Islet precursor cell (in vitro differentiated cells): ENCODE data around the gene RNH1.
A peak's percentile ranks its signal among the peaks of the same experiment; 100 is the strongest.

Experiments used
- DNase-seq: peaks from one replicate; pipeline ENCODE4 v3.0.0-alpha.2; 2018

The RNH1 gene

DNA sequence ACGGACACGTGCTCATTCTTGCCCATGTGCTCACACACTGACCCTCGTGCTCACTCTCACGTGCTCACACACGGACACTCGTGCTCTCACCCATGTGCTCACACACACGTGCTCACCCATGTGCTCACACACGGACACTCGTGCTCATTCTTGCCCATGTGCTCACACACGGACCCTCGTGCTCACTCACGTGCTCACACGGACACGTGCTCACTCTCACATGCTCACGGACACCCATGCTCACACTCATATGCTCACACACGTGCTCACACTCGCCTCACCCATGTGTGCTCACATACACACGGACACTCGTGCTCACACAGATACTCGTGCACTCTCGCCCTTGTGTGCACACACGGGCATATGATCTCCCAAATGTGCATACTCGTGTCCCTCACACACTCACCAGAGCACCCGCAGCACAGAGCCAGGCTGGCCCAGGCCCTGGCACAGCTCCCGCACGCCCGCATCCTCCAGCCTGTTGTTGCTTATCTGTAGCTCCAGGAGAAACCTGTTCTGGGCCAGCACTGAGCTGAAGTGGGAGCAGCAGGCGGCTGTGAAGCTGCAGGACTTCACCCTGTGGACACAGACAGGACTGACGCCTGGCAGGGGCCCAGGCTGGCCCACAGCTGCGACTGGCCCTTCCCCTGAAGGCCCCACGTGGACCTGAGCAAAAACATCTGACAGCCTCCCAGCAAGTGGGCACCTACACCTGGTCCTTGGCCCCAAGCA, 9.3 kb downstream of the RNH1 start:
- DNase-seq, result no peak

DNA sequence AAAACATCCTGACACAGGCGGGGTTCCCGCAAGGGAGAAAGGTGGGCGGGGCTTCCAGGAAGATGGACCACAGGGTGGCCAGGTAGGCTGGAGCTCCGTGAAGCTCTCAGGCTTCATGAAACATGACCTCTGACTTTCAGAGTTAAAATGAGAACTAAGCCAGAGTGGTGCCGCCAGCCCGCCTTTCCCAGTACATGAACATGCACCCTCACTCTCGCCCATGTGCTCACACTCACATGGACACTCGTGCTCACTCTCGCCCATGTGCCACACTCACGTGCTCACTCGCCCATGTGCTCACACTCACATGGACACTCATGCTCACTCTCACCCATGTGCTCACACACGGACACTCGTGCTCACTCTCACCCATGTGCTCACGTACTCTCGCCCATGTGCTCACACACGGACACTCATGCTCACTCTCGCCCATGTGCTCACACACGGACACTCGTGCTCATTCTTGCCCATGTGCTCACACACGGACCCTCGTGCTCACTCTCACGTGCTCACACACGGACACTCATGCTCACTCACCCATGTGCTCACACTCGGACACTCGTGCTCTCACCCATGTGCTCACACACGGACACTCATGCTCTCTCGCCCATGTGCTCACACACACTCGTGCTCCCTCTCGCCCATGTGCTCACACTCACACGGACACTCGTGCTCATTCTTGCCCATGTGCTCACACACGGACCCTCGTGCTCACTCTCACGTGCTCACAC, 10.0 kb downstream of the RNH1 start:
- DNase-seq, result no peak

DNA sequence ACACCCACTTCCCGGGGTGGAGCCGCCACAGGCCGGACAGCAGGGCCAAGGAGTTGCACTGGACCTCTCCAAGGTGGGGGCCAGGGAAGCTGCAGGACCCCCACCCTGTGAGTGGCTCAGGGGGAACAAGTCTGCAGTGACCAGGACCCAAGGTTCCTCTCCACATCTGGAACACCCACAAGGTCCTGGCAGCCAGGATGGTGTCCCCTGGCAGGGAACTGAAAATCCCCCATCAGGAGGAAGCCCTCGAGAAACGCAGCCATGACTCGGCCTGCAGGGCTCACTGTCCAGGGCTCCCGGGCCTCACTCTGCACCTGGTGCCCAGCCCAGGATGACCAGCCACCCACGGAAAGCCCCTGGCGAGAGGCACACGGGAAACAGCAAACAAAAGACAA, 11.5 kb downstream of the RNH1 start:
- DNase-seq, result no peak

DNA sequence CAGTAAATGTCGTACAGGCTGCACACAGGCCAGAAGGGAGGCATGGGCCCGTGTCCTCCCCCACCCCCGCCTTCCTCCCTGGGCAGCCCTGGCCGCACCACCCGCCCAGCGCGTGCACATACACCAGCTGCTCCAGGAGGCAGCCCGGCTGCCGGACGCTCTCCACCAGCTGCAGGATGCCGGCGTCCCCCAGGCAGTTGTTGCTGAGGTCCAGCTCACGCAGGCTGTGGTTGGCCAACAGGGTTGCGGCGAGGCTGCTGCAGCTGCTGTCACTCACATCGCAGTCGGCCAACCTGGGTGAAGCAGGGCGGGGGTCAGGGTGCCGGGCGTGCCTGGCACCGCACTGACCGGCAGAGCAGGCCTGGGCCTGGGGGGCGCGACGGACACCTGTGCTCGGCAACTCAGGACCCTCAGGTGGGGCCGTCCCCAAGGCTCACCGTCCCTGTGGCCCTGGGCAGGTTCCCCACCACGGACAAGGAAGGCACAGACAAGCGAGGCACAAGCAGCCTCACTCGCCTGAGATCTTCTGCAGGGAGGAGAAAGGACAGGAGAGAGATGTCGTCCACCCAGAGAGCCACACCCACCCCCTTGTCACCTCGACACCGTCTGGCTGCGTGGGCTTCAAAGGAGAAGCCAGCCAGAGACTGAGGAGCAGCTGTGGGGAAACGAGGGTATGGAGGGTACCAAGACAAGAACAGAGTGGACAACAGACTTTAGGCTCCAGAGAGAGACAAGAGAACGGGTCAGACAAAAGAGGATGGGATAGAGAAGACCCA, 12.1 kb downstream of the RNH1 start:
- no peak for DNase-seq

DNA sequence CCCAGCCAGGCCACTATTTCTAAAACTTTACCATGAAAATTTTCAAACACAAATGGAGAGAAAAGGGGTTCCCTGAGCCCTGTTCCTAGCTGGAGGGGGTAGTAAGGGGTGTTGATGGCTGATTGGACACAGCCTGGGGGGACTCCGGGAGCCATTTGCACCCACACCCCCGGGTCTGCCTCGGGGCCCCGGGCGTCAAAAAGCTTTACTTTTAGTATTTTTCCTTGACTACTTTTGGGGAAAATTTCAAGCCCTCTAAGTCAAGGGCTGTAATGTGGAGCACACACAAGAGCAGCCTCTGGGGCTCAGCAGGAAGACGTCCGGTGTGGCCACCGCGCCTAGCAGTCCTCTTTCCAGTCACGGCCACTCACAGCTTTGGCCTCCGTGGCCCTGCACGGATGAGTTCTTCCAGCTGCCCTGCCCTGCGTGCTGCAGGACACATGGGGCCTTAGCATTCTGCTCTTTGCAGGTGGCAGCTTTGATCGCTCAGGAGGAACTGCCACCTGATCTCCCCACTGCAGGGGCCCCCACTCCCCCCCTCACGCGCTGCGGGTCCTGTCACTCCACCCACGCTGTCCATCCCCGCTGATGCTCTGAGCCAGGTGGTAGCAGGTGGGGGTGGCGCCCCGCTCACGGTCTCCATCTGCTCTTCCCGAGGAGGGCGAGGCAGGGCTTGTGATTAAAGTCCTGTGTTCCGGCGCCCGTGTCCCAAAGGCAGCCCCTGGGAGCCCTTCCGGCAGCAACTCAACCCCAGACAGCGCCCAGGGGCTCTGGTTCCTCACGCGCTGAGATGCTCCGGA, 14.4 kb downstream of the RNH1 start:
- DNase-seq, result no peak

DNA sequence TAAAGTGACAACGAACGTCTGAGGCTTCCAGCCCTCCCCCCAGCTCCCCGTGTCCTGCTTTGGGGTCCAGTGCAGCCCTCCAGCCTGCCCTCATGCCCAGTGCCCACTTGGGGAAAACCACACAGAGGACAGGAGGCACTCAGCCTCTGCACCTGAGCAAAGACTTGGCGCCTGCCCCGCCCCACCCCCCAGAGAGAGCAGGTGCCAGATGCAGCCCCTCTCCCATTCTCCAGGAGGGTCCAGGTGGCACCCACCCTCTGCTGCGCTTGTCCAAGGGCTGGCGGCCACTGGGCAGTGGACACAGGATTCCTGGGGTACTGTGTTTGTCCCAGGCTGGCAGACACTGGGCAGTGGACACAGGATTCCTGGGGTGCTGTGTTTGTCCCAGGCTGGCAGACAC, 15.7 kb downstream of the RNH1 start:
- DNase-seq, result no peak

DNA sequence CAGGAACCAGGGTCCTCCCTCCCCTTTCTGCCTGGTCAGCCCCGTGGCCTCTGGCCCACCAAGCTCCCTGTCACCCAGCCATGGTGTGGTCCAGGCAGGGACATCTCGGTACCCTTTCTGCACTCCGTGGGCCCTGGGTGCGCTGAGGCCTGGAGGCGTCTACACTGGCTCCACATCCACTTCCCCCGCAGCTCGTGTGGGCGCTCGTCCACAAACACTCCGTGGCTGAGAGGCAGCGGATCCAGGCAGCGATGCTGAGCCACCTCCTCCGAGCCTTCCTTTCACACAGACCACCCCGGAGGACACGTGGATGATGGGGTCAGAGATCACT, 16.1 kb downstream of the RNH1 start:
- no peak for DNase-seq

DNA sequence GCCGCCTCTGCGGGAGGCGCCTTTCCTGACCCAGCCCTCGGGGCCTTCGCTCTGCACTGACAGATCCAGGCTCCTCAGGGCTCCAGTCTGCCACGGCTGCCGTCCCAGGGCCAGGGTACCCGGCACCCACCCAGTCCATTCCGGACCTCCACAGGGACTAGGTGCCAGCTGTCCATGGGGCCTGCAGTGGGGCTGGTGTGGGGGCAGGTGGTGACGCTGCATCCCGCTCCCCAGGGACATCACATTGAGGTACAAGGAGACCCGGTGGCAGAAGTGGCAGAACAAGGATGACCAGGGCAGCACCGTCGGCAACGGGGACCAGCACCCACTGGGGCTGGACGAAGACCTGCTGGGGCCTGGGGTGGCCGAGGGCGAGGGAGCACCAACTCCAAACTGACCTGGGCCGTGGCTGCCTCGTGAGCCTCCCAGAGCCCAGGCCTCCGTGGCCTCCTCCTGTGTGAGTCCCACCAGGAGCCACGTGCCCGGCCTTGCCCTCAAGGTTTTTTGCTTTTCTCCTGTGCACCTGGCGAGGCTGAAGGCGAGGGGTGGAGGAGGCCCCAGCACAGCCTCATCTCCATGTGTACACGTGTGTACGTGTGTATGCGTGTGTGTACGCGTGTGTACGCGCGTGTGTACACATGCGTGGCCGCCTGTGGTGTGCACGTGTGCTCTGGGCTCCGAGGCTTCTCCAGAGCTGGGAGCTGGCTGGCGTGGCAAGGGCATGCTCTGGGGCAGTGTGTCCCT, 16.7 kb downstream of the RNH1 start:
- peak; percentile 46 for DNase-seq

DNA sequence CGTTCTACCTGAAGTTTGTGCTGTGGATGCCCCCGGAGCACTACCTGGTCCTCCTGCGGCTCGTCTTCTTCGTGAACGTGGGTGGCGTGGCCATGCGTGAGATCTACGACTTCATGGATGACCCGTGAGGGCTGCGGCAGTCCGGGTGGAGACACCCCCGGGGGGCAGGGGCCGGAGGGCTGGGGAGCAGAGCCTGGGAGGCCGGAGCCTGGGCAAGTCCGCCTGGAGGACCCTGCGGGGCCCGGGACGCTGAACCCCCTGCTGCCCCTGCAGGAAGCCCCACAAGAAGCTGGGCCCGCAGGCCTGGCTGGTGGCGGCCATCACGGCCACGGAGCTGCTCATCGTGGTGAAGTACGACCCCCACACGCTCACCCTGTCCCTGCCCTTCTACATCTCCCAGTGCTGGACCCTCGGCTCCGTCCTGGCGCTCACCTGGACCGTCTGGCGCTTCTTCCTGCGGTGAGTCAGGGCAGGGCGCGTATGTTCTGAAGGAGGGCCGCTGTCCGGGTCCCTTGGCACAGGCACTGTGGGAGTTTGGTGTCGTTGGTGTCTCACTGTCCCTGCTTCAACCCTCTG, 17.3 kb downstream of the RNH1 start:
- DNase-seq, result no peak

DNA sequence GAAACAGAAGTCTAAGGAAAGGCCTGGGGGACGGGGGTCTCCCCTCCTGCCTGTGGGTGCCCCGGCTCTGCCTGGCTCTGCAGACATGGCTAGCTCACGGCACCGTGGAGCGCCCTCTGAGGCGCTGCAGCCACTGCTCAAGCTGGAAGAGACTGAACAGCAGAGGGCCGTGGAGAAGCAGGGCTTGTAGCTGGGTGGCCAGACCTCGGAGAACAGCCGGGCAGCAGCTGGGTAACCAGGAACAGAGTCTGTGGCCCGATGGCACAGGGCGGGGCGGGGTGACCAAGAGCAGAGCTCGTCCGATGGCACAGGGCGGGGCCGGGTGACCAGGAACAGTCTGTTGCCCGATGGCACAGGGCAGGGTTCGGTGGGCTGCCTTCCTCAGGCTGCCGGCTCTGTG, 18.1 kb downstream of the RNH1 start:
- DNase-seq, result peak; percentile 43

DNA sequence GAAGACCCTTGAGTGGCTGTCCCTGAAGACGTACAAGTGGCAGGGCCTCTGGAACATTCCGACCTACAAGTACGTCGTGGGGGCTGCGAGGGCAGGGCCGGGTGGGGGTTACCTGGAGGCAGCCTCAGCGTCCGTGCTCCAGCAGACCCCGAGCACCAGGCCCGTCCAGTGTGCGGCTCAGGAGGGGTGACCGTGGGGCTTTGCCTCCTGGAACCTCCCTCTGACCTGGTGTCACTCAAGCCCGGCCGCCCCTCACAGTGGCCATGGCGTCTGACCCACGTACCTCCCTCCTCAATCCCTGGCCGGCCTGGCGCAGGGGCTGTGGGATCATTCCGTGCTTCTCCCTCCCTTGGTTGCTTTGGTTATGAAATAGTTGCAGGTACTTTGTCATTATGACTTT, 18.5 kb downstream of the RNH1 start:
- DNase-seq, result no peak

DNA sequence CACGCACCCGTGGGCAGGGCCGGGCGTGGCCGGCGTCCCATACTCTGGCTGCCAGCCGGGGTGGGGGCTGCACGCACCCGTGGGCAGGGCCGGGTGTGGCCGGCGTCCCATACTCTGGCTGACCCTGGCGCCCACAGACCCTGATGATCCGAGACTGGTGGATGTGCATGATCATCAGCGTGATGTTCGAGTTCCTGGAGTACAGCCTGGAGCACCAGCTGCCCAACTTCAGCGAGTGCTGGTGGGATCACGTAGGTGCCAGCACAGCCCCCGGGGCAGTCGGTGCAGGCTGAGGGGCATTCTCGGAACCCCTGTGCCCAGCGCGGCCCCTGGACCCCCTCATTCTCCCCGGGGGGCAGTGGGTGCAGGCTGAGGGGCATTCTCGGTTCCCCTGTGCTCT, 19.0 kb downstream of the RNH1 start:
- DNase-seq, result no peak

DNA sequence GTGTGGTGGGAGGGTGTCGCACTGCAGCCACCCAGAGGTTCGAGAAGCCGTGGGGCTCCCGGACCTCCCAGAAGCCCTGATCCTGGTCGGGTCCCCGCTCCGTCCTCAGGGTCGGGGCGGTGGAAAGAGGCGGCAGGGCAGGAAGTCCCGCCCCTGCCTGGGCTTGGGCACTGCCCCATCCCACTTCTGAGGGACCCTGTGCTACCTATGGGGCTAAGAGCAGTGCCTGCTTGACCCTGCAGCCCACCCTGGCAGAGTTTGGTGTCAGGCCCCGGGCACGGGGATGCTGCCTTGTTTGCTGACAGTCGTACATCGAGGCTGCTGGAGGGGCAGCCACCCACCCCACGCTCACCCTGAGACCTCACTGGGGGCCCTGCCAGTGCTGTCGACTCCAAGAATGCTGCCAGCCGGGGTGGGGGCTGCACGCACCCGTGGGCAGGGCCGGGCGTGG, 19.4 kb downstream of the RNH1 start:
- DNase-seq, result no peak

DNA sequence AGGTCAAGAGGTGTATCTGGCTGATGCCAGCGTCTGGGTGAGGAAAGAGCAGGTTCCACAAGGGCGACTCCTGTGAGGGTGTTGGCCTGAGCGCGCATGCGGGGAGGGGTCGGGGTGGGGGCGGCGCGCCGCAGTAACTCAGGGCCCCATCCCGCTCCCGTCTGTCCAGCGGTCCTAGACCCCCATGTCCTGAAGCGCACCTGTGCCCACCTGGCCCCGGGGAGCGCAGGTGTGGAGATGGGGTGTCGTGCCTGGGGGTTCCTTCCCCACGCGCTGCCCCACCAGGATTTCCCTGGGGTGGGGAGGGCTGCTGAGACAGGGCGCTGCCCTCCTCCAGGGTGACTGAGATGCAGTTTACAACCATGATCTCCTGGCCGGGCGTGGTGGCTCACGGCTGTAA, 20.9 kb downstream of the RNH1 start:
- DNase-seq, result no peak

DNA sequence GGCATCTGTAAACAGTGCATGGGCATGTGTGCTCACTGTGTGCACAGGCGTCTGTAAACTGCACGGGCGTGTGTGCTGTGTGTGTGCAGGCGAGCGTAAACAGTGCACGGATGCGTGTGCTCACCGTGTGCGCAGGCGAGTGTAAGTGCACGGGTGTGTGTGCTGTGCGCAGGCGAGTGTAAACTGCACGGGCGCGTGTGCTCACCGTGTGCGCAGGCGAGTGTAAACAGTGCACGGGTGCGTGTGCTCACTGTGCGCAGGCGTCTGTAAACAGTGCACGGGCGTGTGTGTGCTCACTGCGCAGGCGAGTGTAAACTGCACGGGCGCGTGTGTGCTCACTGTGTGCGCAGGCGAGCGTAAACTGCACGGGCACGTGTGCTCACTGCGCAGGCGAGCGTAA, 22.4 kb downstream of the RNH1 start:
- no peak for DNase-seq

DNA sequence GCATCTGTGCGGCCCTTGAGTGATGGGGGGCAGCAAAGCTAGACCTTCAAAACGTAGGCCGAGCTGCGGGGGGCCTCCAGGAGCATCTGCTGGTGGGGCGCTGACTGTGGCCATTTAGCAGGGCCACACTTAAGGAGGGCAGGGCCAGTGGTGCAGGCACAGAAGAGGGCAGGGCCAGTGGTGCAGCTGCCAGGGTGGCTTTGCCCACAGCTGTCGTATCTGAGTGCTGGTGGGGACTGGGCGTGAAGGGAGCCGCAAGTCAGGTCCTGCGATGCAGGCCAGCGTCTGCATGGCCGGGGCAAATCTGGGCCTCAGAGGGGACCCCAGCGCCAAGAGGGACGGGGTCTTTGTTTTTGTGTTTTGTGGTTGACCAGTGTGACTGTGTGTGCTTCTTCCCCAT, 27.7 kb downstream of the RNH1 start:
- DNase-seq, result no peak

DNA sequence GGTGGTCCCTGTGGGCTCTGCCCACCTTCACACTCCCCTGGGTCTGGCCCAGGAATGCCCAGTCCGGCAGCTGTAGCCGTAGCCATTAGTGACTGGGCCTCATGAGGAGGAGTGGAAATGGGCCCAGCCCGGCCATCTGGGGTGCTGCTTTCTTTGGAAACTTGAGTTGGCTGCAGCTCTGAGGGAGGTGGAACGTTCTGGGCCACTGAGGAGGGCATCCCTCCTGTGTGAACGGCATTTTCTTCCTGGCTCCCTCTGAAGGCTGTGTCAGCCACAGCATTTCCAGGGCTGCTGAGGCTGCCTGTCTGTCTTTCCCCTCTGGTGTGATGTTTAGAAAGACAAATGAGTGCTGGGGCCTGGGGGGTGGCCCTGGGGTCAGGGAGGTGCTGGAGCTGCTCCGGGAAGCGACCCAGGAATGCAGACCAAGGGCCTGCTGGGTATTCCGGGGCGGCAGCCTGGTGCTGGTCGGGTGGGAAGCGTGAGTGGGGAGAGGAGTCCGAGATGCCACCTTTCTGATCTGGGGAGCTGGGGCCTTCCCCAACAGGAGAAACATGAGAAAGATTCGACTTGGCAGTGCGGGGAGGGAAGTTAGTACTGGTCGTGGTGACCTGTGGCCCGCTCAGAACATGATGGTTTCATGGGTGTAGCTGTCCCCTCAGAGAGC, 29.9 kb downstream of the RNH1 start:
- DNase-seq, result no peak

DNA sequence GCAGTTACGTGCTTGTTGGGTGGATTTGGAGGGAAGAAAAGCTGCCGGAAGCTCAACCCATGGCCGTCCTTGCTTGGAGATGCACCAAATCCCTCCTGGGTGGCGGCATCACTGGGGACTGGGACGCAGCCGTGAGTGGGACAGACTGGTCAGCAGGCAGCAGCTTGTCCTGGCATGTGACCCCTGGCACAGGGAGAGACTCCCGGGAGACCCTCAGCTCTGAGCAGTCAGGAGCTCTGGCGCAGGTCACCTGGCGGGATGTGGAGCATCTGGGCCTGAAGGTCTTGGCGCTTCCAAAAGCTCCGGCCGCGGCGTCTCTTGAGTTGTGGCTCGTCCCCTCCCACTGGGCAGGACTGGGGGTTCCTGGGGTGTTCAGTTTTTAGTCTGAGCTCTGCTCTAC, 30.6 kb downstream of the RNH1 start:
- DNase-seq, result no peak

DNA sequence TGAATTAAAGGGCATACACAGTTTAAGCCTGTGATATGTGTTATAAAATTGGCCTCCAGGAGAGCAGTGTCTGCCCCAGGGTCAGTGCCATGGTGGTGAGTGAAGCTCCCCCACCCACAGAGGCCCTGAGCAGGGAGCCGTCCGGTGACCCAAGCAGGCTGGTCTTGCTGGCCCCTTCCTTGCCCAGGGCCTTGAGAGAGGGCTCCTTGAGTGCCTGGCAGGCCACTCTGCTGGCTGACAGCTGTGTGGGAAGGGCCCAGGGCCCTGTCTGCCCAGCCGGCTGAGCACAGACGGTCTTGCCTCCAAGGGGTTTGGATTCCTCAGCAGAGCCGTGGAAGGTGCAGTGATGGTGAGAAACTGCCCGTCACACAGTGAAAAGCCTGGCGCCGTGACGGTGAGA, 31.1 kb downstream of the RNH1 start:
- no peak for DNase-seq

DNA sequence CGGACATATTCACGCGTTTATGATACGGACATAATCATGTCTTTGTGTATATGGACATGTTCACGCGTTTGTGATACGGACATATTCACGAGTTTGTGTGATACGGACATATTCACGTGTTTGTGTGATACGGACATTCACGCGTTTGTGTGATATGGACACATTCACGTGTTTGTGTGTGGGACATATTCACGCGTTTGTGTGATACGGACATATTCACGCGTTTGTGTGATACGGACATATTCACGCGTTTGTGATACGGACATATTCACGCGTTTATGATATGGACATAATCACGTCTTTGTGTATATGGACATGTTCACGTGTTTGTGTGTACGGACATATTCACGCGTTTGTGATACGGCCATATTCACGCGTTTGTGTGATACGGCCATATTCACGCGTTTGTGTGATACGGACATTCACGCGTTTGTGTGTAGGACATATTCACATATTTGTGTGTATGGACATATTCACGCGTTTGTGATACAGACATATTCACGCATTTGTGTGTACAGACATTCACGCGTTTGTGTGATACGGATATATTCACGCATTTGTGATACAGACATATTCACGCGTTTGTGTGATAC, 32.0 kb downstream of the RNH1 start:
- DNase-seq, result no peak
